Measurements from ENCODE around the gene TMEM63C. TPM values are rescaled to one million over a fixed set of nuclear protein-coding genes. Genes with fewer than 3 reads are reported as not detected.

TMEM63C gene
- total RNA-seq (0.36 and 0.74 TPM in 2 replicates), polyA plus RNA-seq (0.80 and 1.1 TPM in 2 replicates)

GRCh38 chr14:77181603-77182437 lies at the start of gene TMEM63C:
TMEM63C (plus strand) TSS chr14:77181798; CDS start chr14:77218814, 37,016 bp downstream.
- DNase-seq (ENCODE audit: low read depth in 1 of 2, low spot score in 1 of 2) = peak; percentile 15 to 84
- no peak within 1 kb of the TSS for H3K27ac ChIP-seq
- TF ChIP-seq CTCF (IDR thresholded peaks at IDR 0.05; ENCODE audit: low read depth, low read length) = no peak

GRCh38 chr14:77131871-77132486 lies 49.6 kb upstream of the TMEM63C start:
- TF ChIP-seq CTCF (IDR thresholded peaks at IDR 0.05; ENCODE audit: low read depth, low read length) = no peak
- DNase-seq (ENCODE audit: low read depth in 1 of 2, low spot score in 1 of 2) = no peak
- no peaks in the 10 kb centered on the region for H3K9me3 ChIP-seq (ENCODE audit: low read depth)
- no peak overlapping the region for H3K27ac ChIP-seq
- no peaks in the 10 kb centered on the region for H3K36me3 ChIP-seq
- peaks cover 27% of the 10 kb centered on the region for H3K27me3 ChIP-seq
- H3K4me3 ChIP-seq = no peak overlapping the region
- H3K4me1 ChIP-seq (ENCODE audit: low read depth) = no peaks in the 10 kb centered on the region

More at GRCh38 chr14:77181603-77182437, at the start of gene TMEM63C:
- no peaks in the 10 kb centered on the region for H3K4me1 ChIP-seq (ENCODE audit: low read depth)
- H3K27me3 ChIP-seq = peaks cover 11% of the 10 kb centered on the region
- H3K9me3 ChIP-seq (ENCODE audit: low read depth) = no peaks in the 10 kb centered on the region
- H3K36me3 ChIP-seq = no peaks in the 10 kb centered on the region
- peak within 1 kb of the TSS; percentile 37 for H3K4me3 ChIP-seq

GRCh38 chr14:77133720-77134338 lies 47.8 kb upstream of the TMEM63C start:
- Histone ChIP-seq H3K36me3 (no peaks in the 10 kb centered on the region), H3K27ac (no peak overlapping the region), H3K4me1 (ENCODE audit: low read depth) (no peaks in the 10 kb centered on the region), H3K27me3 (peaks cover 21% of the 10 kb centered on the region), H3K4me3 (no peak overlapping the region), H3K9me3 (ENCODE audit: low read depth) (no peaks in the 10 kb centered on the region)
- no peak for TF ChIP-seq CTCF (IDR thresholded peaks at IDR 0.05; ENCODE audit: low read depth, low read length)
- peak; percentile 75 to 90 for DNase-seq (ENCODE audit: low read depth in 1 of 2, low spot score in 1 of 2)

- no peaks in the 10 kb centered on the region for H3K36me3 ChIP-seq
- no peaks in the 10 kb centered on the region for H3K9me3 ChIP-seq (ENCODE audit: low read depth)
- H3K4me1 ChIP-seq (ENCODE audit: low read depth) = peaks cover 2% of the 10 kb centered on the region
- no peak overlapping the region for H3K27ac ChIP-seq
- DNase-seq (ENCODE audit: low read depth in 1 of 2, low spot score in 1 of 2) = no peak
- H3K4me3 ChIP-seq = no peak overlapping the region
- no peak for TF ChIP-seq CTCF (IDR thresholded peaks at IDR 0.05; ENCODE audit: low read depth, low read length)
- peaks cover 68% of the 10 kb centered on the region for H3K27me3 ChIP-seq
Measured at GRCh38 chr14:77139022-77139421, 42.6 kb upstream of the TMEM63C start.

GRCh38 chr14:77139540-77140358 lies 41.8 kb upstream of the TMEM63C start:
- Histone ChIP-seq H3K36me3 (no peaks in the 10 kb centered on the region), H3K27ac (no peak overlapping the region), H3K4me1 (ENCODE audit: low read depth) (peaks cover 2% of the 10 kb centered on the region), H3K4me3 (no peak overlapping the region), H3K27me3 (peaks cover 68% of the 10 kb centered on the region), H3K9me3 (ENCODE audit: low read depth) (no peaks in the 10 kb centered on the region)
- peak; percentile 59 for TF ChIP-seq CTCF (IDR thresholded peaks at IDR 0.05; ENCODE audit: low read depth, low read length)
- DNase-seq (ENCODE audit: low read depth in 1 of 2, low spot score in 1 of 2) = peak; percentile 30 to 73
